Stimulated activated CD8-positive, alpha-beta memory T cell treated with anti-CD3 and anti-CD28 coated beads, Interleukin-4, amount 100 ng/mL, for 1 hour (primary cell): Measurements from ENCODE around the gene PKMYT1.
"Not testable (repeated sequence)": the region's sequence is repeated elsewhere in the genome, so short reads cannot be mapped to it uniquely, and the experiment has no call there.

ENCODE experiments used
- DNase-seq, 2 donors: peaks; one replicate each; pipeline ENCODE4 v3.0.0-alpha.2; 2020; ENCODE audit warnings: low read depth in 2 of 2, low spot score in 1 of 2

PKMYT1 gene

GRCh38 chr16:2936436-2937011 is 43.7 kb downstream of the PKMYT1 start:
- DNase-seq: no peak

GRCh38 chr16:2934450-2934849 is 45.8 kb downstream of the PKMYT1 start:
- DNase-seq: no peak

- no peak for DNase-seq
Measured at GRCh38 chr16:2933701-2934100, 46.5 kb downstream of the PKMYT1 start.

- DNase-seq: no peak
Measured at GRCh38 chr16:2933136-2933535, 47.1 kb downstream of the PKMYT1 start.

- DNase-seq: not testable (repeated sequence)
Measured at GRCh38 chr16:2931231-2931914, 48.9 kb downstream of the PKMYT1 start.

- DNase-seq: no peak
Measured at GRCh38 chr16:2930236-2930635, 50.0 kb downstream of the PKMYT1 start.

- DNase-seq: no peak
Measured at GRCh38 chr16:2929693-2930092, 50.6 kb downstream of the PKMYT1 start.

GRCh38 chr16:2928796-2929195 is 51.5 kb downstream of the PKMYT1 start:
- no peak for DNase-seq

GRCh38 chr16:2928151-2928550 is 52.1 kb downstream of the PKMYT1 start:
- DNase-seq: not testable (repeated sequence)

GRCh38 chr16:2927010-2927646 is 53.1 kb downstream of the PKMYT1 start:
- peak; percentile 74 to 78 for DNase-seq

- no peak for DNase-seq
Measured at GRCh38 chr16:2926650-2926999, 53.6 kb downstream of the PKMYT1 start.

GRCh38 chr16:2925951-2926649 is 54.1 kb downstream of the PKMYT1 start:
- DNase-seq: no peak

- no peak for DNase-seq
Measured at GRCh38 chr16:2924901-2925755, 55.1 kb downstream of the PKMYT1 start.

GRCh38 chr16:2923481-2923880 is 56.8 kb downstream of the PKMYT1 start:
- DNase-seq: no peak
